HG03469 (cell line): ENCODE data around the gene OPN1SW.

Experiments
- ATAC-seq: cut with Tn5 transposase; IDR thresholded peaks from one replicate; pipeline ENCODE4 v1.9.1; 2021; ENCODE audit warnings: mild to moderate bottlenecking, moderate library complexity, moderate number of reproducible peaks; ENCODE audit not compliant: unreplicated experiment

OPN1SW gene

DNA sequence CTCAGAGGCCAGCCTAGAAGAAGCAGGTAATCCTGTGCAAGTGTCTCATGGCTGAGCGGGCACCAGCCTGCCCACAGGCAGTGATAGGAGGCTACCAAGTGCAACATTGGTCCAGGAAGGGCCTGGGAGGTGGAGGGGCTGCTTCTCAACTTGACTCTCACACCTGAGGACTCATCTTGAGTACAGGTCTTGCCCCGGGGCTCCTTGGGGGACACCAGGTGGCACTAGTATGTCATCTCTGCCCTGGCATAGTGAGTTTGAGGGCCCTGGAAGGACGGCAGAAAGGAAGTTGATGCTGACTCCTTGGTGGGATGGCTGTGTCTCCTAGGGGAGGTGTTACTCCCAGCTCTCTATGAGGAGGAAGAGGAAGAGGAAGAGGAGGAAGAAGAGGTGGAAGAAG is 18.4 kb upstream of the OPN1SW start:
- no peak for ATAC-seq

DNA sequence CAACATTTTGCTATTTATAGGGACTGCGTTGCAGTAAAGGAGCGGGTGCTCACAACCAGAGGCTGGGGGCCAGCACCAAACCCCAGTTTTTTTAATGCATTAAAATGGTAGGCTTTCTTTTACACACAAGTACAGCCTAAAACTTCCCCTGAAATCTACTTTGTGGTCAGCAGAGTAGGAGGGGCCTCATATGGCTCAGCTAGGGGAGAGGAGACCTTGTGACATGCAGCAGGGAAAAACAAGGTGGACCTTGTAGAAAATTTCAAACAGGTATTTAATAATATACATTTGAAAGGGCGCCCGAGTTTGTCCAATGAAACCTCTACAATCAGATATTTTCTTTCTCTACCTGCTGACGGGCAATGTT is 17.6 kb upstream of the OPN1SW start:
- no peak for ATAC-seq

DNA sequence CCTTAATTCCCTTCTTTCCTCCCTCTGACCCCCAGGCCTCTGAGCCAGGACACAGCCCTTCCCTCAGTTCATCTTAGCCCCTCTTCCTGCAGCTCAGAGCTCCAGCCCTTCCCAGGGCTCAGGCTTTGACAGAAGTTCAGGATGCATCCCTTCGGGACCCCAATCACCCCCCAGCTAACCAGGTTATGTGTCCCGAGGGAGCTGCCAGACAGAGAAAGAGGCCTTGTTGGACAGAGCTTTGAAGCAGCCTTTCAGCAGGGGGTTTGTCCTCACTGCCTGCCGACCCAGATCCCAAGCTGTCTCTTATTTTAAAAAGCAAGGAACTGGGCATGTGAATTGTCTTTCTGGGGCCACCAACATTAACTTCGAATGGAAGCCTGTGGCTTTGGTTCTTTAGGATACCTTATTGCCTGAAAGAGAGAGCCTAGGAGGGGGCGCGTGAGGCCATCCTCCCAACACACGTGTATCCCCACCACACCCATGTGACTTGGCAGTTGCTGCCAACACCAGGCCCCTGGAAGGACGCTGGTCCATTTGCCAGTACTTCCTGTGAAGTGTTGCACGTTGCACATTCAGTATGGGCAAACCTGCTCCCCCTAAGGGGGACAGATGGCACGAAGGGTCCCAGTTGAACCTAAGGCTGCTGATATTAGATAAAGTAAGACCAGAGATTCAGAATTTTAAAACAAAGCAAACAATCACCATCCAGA is 17.0 kb upstream of the OPN1SW start:
- no peak for ATAC-seq

DNA sequence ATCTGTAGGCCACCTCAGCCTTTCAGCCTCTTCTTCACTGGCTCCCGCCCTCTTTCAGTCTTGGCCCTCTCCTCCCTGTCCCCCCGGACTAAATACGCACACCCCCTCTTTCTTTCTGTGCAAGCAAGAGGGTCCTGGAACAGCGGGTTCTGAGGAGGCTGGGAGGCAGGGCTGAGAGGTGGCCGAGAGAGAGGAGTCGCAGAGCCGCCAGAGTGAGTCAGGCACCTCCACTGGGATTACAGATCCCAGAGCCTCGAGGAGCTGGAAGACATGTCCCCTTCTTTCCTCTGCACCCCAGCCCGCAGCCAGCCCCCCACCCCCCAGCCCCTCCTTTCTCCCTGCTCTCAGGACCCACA is 16.4 kb upstream of the OPN1SW start:
- no peak for ATAC-seq

DNA sequence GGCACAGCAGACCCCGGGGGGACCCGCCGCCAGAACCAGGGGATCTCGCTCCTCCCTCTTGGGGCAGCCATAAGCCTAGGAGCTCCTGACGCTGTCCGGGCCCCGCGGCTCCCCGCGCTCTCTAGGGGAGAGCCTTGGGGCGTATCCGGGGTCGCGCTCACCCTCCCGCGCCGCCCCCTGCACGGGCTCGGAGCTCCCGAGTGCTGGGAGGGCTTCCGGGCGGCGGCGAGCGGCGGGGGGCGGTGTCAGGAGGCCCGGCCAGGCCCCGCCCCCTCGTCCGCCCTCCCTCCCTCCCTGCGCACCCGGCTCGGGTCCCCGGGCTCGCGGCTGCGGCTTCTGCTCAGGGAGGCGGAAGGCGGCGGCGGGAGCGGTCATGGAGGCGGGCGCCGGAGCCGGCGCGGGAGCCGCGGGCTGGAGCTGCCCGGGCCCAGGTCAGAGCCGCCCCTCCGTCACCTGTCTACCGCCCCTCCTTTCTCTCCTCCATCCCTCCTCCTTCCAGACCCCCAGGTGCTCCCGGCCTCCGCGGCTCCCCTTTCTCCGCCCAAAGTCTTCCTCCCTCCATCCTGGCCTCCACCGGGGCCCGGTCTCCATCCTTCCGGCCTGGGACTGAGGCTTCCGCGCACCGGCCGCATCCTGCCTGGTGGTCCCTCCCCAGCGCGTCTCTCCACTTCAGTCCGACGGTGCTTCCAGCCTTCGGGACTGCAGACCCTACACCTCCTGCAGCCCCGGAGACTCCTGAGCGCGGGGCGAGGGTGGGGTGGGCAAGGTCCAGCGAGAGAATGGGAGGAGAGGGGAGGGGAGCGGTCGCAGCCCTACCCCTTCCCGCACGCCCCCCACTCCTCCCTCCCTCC is 15.8 kb upstream of the OPN1SW start, which contains the start of gene CCDC136:
Gene CCDC136, plus strand, starts transcription at position 848 of the 851 bp plus-strand sequence. CDS start 444 bp downstream, outside the sequence.
- peak; percentile 56 for ATAC-seq

DNA sequence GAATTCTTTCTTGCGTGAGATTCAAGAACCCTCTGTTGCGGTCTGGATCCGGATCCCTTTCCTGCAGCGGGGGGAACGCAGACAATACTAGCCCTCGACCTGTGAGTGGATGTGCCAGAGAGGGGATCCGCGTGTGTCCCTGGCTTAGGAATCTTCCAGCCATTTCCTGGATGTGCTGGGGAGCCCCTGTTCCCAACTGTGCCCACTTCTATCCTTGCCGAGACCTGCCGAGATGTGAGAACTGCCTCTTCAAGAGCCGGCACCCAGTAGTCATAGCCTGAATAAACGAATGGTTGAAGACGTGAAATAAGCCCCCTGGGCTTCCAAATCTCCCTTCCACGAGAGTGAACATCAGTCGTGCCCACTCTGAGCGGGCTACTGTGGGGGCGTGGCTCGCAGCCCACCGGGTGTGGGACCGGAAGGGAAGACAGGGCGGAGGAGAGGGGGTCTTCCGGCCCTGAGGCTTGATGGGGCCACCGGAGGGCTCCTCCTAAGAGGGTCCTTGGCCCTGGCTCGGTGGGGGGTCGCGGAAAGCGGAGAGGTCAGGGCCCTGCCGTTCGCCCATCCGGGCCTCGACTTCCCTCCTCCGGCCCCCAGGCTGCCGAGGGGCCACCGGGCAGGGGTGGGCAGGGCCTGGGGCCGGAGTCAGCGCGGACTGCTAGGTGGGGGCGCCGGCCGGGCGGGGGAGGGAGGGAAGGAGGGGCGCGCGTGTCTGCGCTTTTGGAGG is 14.9 kb upstream of the OPN1SW start:
- ATAC-seq, result no peak

DNA sequence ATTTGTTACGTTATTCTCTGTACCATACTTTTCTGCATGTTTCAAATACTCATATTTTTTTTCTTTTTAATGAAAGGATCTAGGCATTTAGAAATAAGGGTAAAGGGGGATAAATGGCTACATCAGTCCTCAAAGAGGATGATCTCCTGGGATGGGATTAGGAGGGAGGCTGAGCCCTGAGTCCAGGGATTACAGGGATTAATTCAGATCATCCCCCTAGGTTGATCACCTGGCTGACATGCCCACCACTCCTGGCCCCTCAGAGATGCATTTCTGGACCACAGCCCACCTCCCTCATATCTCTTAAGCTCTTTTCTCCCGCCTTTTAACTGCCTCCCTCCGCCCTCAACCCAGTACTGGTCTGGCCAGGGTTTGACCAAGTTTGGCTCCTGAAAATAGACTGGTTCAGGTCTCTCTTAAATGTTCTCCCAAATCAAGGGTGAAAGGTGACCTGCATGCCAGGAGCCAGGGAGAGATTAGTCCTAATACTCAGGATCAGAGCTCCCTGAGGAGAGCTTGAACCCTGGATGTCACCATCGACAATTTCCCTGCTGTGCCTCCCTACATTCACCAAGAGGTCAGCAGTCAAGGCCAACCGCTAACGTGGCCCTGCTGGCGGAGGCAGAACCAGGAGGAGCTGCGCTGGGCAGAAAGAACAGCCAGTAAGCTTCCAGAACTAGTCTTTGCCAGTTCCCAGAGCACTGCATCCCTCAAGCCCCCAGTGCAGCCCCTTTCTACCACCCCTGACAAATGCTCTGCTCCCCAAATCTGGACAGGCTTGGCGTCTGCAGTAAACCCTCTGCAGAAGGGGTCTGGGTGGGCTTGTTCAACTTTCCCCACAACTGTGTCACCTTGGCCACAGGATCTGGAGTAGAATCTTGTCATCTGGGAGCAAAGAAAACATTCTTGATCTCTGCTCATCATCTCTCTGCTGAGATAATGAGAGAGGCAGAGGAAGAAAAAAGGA is 13.1 kb upstream of the OPN1SW start:
- no peak for ATAC-seq

DNA sequence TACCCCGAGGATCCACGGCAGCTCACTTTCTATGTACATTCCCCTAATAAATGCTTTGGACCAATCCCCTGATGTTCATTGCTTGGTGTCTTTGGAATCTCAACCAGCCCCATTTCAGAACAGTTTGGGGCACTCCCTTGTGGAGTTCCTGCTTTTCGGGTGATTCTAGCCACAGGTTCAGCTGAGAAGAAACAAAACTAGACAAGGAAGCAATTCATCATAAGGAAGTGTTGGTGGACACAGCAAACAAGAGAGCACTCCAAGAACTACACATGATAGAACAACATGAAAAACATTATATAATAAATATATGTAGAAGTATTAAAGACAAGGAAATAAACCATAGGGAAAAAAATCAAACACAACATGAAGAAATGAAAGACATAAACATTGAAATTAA is 10.1 kb upstream of the OPN1SW start:
- no peak for ATAC-seq

DNA sequence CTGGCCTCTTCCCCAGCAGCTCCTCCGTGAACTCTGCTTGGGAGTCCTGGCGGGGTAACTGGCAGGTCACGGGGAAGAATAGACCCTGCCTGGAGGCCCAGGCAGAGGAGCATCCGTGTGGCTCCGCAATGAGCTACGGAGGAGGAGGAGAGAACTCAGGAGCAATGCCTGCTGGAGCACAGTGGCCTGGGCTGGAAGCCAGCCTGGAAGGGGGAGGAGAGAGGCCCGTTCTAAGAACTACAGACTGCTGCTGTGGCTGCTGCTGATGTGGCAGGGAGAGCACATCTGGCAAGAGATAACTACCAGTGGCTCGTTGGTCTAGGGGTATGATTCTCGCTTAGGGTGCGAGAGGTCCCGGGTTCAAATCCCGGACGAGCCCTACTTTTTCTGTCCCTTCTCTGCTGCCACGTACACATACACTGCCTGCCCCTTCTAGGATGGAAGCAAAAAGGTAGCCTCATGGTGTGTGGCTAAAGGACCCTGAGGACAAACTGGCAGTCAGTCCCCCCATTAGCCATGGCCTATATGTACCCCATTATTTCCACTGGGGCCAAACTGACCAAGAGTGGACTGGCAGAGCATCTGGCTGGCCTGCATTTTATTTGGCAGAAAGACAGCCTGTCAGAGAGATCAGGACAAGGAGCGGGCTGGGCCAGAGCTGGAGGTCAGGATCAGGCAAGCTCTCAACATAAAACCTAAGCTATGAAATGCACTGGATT is 7.7 kb upstream of the OPN1SW start:
- no peak for ATAC-seq

DNA sequence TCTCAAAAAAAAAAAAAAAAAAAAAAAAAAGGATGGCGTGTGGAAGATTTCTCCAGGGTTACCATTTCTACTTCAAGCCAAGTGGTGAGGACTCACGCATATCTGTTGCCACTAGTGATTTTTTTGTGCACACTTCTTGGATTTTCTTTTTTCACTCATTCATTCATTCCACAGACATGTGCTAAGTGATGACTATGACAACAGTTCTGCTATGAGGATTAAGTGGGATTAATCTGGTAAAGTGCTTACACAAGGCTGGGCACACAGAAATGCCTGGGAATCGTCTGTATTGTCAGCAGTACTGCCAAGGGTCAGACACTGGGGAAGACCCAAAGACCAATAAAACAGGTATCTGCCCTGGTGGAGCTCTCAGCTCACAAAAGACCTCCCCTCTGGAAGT is 6.3 kb upstream of the OPN1SW start:
- no peak for ATAC-seq

DNA sequence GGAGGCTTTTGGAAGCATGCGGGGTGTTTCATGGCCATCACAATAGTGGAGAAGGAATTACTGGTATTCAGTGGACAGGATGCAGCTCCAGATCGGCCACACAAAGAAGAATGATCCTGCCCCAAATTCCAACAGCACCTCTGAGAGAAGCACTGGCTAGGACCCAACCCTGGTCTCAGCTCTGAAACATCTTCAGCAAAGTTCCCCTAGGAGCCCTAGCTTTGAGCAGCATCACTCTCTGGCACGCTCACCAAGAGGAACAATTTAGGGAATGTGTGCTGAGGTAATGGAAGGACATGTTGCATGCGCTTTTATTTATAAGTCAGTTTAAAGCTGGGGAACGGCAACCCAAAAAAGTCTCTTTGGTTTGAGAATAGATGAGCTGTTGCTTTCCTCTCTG is 5.5 kb upstream of the OPN1SW start:
- no peak for ATAC-seq

DNA sequence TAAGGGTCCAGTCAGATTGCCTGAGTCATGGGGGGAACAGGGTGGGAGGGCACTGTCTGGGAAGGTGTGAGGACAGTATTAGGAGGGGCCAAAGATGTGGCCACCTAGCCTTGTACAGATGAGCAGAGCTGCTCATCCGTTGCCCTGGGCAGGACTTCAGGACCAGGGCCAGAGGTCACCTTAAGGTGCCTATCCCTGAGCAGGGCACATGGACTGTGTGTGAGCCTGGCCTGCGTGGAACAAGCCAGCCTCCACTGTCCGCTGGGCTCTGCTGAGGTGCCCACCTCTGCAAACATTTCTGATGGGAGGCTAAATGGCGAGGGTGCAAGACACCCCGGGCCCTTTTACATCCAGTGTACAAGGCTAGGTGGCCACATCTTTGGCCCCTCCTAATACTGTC is 3.4 kb upstream of the OPN1SW start:
- no peak for ATAC-seq

DNA sequence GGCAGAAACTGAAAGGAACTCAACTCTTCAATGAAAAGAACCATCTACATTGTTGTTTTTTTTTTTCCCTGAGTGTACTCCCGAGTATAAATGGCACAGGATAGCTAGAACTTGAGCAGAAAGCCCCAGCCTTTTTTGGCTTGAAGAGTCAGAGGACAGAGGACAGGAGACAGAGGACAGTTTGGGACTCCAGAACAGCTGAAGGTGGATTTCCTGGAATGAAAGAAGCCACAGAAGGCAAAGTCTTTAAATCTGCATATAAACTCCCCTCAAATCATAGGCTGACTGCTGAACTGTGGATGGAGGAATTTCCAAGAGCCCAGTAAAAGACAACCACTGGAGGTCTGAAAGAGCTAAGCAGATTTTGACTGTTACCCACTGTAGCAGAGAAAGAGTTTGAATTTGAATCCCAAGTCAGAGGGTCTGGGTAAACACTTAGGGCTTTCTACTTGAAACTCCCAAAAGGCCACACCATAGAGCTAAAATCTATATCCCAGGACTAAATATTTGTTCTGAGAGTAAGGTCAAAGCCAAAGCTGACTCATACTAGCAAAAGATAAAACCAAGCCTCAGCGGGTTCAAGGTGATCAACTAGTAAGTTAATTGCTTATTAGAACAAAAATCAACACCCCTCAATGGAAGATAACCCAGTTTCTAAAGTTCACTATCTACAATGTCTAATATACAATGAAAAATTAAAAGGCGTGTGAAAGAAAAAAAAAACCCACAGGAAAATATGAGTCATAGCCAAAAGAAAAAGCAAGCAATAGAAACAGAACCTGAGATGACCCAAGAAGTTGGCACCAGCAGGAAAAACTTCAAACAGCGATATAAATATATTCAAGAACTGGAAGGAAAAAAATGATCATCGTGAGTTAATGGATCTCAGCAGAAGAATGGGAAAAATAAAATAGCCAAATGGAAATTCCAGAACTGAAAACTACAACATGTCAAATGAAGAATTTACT is 1.8 kb upstream of the OPN1SW start:
- ATAC-seq, result no peak

DNA sequence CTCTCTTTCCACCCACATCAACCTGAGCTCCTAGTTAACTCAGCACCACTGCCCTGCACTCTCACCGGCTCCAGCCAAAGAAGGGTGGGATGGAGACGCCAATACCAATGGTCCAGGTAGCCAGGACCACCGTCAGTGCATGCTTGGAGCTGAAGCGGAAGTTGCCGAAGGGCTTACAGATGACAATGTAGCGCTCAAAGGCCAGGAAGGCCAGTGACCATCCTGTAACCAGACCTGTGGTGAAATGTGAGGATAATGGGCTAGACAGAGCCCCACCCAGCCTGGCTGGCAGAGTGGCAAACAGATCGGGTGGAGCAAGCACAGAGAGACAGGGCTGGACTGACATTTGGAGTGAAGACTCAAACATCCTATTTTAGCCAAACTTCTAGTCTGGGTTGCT is 673 bp downstream of the OPN1SW start:
- ATAC-seq, result no peak

DNA sequence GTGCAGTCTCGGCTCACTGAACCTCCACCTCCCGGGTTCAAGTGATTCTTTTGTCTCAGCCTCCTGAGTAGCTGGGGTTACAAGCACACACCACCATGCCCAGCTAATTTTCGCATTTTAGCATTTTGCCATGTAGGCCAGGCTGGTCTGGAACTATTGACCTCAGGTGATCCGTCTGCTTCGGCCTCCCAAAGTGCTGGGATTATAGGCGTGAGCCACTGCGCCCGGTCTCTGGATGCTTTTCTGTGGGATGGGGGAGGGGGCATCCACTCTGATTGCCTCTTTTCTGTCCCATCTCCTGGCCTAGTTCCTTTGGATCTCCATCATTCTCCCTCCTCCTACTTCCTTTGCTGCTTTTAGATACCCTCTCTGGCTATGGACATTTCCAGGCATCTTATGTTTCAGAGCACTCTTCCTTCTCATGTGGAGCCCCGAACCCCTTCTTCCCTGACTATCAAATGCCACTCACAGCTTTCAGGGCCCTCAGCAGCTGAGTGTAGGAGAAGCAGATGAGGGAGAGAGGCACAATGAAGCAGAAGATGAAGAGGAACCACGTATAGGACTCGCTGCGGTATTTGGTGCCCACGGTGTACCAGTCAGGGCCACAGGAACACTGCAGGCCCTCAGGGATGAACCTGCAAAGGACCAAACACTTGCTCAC is 1.4 kb downstream of the OPN1SW start:
- no peak for ATAC-seq

DNA sequence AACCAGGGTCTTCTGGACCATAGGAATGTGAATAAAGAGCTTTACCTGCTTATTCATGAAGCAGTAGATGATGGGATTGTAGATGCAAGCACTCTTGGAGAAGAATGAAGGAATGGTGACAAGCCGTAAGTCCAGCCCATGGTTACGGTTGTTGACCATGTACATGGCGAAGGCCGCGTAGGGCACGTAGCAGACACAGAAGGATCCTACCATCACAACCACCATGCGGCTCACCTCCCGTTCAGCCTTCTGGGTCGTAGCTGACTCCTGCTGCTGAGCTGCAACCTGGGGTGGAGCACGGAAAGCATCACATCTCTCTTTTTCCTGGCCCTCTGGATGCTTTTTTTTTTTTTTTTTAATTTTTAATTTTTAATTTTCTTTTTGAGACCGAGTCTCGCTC is 2.0 kb downstream of the OPN1SW start:
- ATAC-seq, result no peak

DNA sequence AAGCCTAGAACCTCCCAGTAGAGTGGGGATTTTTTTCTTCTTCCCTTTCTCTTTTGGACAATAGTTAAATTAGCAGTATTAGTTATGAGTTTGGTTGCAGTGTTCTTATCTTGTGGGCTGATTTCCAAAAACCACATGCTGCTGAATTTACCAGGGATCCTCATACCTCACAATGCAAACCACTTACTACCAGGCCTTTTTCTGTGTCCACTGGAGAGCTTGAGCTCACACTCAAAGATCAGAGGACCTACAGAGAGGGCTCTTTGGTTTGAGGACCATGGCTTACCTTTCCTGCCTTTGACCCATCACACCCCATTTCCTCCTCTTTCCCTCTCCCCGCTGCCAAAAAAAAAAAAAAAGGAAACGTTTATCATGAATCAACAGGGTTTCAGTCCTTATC is 5.4 kb downstream of the OPN1SW start:
- ATAC-seq, result no peak

DNA sequence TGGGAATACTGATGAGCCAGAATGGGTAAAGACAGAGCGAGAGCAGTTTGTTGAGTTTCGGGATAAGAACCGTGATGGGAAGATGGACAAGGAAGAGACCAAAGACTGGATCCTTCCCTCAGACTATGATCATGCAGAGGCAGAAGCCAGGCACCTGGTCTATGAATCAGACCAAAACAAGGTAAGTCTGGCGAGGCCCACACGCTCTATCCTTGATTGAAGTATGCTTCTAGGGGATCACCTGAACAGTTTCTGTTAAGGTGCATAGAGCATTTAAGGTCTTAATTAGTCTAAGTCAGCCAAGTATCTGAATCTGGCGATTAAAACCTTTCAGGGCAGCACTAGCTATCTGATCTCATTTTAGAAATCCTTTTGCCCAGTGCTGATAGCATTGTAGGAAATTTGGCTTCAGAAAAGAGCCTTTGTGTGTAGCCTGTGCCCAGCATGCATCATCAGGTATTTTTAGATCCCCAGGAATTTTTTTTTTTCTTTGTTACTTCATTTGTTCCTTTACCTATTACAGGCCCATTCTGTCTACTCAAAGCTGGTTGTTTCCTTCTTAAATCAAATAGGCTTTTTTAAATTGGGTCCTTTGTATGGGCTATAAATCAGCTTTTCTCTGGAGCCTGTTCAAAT is 8.0 kb downstream of the OPN1SW start:
- ATAC-seq, result no peak
